ENCODE results near the gene KRT33B. TPM values are rescaled to one million over a fixed set of nuclear protein-coding genes. Genes with fewer than 3 reads are reported as not detected.

KRT33B gene
- total and polyA plus RNA-seq, 2 of the 8 experiments (the other 6 are each of a cell fraction or from before 2014, with no cell fraction given) = not detected

DNA sequence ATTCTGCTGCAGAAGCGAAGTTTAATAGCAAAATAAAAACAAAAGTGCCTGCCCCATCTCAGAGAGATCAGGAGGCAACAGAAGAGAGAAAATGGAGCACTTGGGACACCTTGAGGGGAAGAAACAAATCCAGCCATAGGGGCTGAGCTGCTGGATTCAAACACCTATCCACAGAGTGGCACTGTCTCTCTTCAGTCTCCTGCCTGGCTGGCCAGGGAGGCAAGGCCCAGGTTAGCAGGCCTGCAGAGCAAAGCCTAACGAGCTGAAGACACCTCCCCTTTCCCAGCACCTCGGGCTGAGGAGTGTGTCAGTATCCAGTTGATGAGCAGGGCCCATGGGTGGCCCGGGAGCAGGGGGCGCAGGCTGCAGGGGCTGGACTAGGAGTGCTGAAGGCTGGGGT lies 36.6 kb upstream of the KRT33B start (continued):
- TF ChIP-seq EGR1 (IDR thresholded peaks at IDR 0.05; ENCODE audit: borderline replicate concordance, low read depth, low read length) (no peak), CEBPB (IDR thresholded peaks at IDR 0.05; ENCODE audit: low read depth, low read length) (no peak), TBP (IDR thresholded peaks at IDR 0.05; ENCODE audit: low read depth, low read length) (no peak)
